ACC112 (cell line): ENCODE data around the gene CARS1.

Experiments
- H2AFZ ChIP-seq: fragments of 200-600 bp; sonication (generic); one replicate; pipeline ENCODE4 v1.6.0; 2017; ENCODE audit warnings: antibody characterized with exemption, low read length; ENCODE audit not compliant: unreplicated experiment
- H3K27ac ChIP-seq: fragments of 200-600 bp; sonication (generic); 2 replicates; pipeline ENCODE4 v1.5.1; 2014; ENCODE audit warnings: low read depth, mild to moderate bottlenecking, antibody characterized with exemption, low read length, moderate library complexity
- H3K27me3 ChIP-seq: fragments of 200-600 bp; sonication (generic); 2 replicates; pipeline ENCODE4 v1.6.1; 2014; ENCODE audit warnings: mild to moderate bottlenecking, antibody characterized with exemption, low read length, moderate library complexity, mixed read lengths; ENCODE audit not compliant: insufficient read depth
- H3K36me3 ChIP-seq: fragments of 200-600 bp; sonication (generic); 2 replicates; pipeline ENCODE4 v1.6.1; 2016; ENCODE audit warnings: mild to moderate bottlenecking, antibody characterized with exemption, low read length, moderate library complexity, mixed read lengths; ENCODE audit not compliant: insufficient read depth
- H3K4me1 ChIP-seq: fragments of 200-600 bp; sonication (generic); one replicate; pipeline ENCODE4 v1.6.1; 2016; ENCODE audit warnings: low read length, mixed read lengths; ENCODE audit not compliant: insufficient read depth, unreplicated experiment, control insufficient read depth
- H3K4me3 ChIP-seq: fragments of 200-600 bp; sonication (generic); 2 replicates; pipeline ENCODE4 v1.5.1; 2014; ENCODE audit warnings: mild to moderate bottlenecking, low read depth, low read length
- H3K79me2 ChIP-seq: fragments of 200-600 bp; sonication (generic); one replicate; pipeline ENCODE4 v1.6.0; 2016; ENCODE audit warnings: low read length; ENCODE audit not compliant: control insufficient read depth, unreplicated experiment, insufficient read depth

The CARS1 gene

DNA sequence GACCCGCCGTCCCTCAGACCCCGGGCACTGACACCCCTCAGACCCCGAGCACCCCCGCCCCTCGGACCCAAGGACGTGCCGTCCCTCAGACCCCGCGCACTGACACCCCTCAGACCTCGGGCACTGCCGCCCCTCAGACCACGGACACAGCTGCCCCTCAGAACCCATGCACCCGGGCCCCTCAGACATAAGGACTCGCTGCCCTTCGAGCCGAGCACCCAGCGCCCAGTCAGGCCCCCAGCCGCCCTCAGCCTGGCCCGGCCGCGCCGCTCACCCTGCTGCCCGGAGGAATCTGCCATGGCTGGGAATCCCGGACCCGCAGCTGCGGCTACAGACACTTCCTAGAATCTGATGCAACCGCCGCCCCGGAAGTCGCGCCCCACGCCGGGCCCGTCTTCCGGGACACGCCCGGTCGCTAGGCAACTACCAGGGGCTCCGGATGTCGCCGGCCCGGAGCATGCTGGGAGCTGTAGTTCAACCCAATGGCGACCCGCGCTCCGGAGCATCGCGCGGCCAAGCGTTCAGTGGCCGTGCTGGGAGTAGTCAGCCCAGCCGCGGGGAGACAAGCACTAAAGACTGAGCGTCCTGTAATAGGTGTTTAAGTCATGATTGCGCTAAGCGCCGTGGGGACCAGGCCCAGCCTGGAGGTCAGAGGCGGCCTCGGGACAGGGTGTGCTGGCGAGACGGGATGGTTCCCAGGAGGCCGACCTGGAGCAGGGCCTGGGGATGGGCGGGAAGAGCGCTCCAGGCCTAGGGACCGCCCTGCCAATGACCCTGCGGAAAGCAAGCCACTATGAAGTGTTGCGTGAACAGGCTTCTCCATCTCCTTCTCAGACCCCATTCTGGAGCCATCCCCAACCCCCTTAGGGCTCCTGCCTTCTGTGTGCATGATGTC lies at the start of gene CARS1:
Gene CARS1, minus strand, starts transcription at position 355 of the 895 bp plus-strand sequence. Its CDS starts 56 bp downstream, at position 299.
- peaks cover 44% of the 10 kb centered on the region for H3K79me2 ChIP-seq
- H3K4me3 ChIP-seq: peak within 1 kb of the TSS; percentile 98
- peak within 1 kb of the TSS; percentile 79 for H2AFZ ChIP-seq
- no peaks in the 10 kb centered on the region for H3K36me3 ChIP-seq
- peaks cover 25% of the 10 kb centered on the region for H3K4me1 ChIP-seq
- H3K27ac ChIP-seq: peak within 1 kb of the TSS; percentile 74
- H3K27me3 ChIP-seq: no peaks in the 10 kb centered on the region

DNA sequence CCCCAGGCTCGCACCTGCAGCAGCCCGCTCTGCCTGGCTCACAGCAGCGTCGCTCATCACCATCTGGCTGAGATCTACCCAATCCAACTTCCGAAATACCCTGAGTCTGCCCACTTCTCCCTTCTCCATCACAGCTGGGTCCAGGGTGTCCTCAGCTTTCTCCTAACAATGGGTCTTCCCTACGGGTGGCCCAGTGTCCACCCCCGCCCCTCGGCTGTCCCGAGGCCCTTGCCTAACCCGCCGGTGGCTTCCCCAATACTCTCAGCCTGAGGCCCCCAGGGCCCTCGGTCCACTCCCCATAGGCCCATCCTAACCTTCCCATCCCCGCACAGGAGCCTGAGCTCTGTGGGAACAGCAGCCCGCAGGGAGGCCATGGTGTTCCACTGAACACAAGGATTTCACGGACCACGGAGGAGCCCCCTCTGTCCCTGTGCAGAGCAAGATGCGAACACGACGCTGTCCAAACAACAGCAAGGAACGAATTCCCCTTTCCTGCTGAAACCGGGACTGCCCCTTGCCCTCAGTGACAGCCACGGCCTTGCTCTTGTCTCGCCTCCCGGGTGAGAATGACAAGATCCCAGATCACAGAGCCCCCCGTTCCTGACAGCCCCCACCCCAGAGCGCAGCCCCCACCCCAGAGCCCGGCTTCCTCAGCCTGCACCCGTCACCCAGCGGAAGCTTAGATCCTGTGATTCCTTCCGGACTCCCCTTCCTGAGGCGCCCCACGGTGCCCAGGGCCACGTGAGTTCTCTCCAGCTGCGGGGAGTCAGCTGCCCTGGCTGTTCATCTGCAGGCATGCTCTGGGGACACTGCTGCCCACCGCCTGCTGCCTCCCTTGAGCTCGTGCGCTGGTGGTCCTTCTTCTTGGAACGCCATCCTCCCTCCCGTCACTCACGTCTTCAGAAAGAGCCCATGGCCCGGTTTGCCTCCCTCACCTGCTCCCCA lies 48.8 kb upstream of the CARS1 start:
- Histone ChIP-seq H3K79me2 (no peaks in the 10 kb centered on the region), H3K4me1 (no peaks in the 10 kb centered on the region), H2AFZ (no peak overlapping the region), H3K4me3 (no peak overlapping the region), H3K36me3 (no peaks in the 10 kb centered on the region), H3K27me3 (no peaks in the 10 kb centered on the region), H3K27ac (no peak overlapping the region)

- no peak overlapping the region for H3K27ac ChIP-seq
These were observed 48.0 kb upstream of the CARS1 start for GRCh38 chr11:3104961-3105790.

GRCh38 chr11:3104051-3104714 lies 47.0 kb upstream of the CARS1 start:
- H3K36me3 ChIP-seq: no peaks in the 10 kb centered on the region
- H2AFZ ChIP-seq: no peak overlapping the region
- H3K4me3 ChIP-seq: no peak overlapping the region
- H3K79me2 ChIP-seq: no peaks in the 10 kb centered on the region
- no peak overlapping the region for H3K27ac ChIP-seq
- H3K4me1 ChIP-seq: peaks cover 5% of the 10 kb centered on the region
- H3K27me3 ChIP-seq: no peaks in the 10 kb centered on the region

More at GRCh38 chr11:3104961-3105790, 48.0 kb upstream of the CARS1 start:
- Histone ChIP-seq H3K36me3 (no peaks in the 10 kb centered on the region), H3K4me1 (peaks cover 4% of the 10 kb centered on the region), H2AFZ (no peak overlapping the region), H3K79me2 (no peaks in the 10 kb centered on the region), H3K4me3 (no peak overlapping the region), H3K27me3 (no peaks in the 10 kb centered on the region)

GRCh38 chr11:3103076-3103475 lies 45.9 kb upstream of the CARS1 start:
- H3K36me3 ChIP-seq: no peaks in the 10 kb centered on the region
- no peak overlapping the region for H3K4me3 ChIP-seq
- no peak overlapping the region for H2AFZ ChIP-seq
- H3K79me2 ChIP-seq: no peaks in the 10 kb centered on the region
- no peak overlapping the region for H3K27ac ChIP-seq
- no peaks in the 10 kb centered on the region for H3K27me3 ChIP-seq
- H3K4me1 ChIP-seq: peaks cover 5% of the 10 kb centered on the region

- Histone ChIP-seq H3K4me1 (peaks cover 5% of the 10 kb centered on the region), H3K27ac (no peak overlapping the region), H2AFZ (no peak overlapping the region), H3K36me3 (no peaks in the 10 kb centered on the region), H3K4me3 (no peak overlapping the region), H3K27me3 (no peaks in the 10 kb centered on the region), H3K79me2 (no peaks in the 10 kb centered on the region)
These were observed 45.4 kb upstream of the CARS1 start for GRCh38 chr11:3102641-3102921.

GRCh38 chr11:3101921-3102640 lies 44.9 kb upstream of the CARS1 start:
- no peaks in the 10 kb centered on the region for H3K36me3 ChIP-seq
- H2AFZ ChIP-seq: no peak overlapping the region
- H3K4me3 ChIP-seq: no peak overlapping the region
- no peaks in the 10 kb centered on the region for H3K27me3 ChIP-seq
- peaks cover 5% of the 10 kb centered on the region for H3K4me1 ChIP-seq
- no peak overlapping the region for H3K27ac ChIP-seq
- H3K79me2 ChIP-seq: no peaks in the 10 kb centered on the region

DNA sequence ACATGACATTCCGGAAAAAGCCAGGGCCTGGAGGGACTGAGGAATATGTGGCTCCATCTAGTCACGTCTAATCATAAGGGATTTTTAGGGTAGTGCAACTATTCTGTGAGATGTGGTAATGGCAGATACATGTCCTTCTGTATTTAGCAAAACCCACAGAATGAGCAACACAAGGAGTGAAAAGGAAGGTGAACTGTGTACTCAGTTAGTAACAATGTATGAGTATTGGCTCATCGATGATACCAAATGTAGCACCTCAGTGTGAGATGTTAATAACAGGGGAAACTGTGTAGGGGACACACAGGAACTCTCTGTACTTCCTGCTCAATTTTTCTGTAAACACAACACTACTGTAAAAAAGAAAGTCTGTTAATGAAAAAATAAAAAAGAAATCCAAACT lies 42.0 kb upstream of the CARS1 start:
- Histone ChIP-seq H3K79me2 (no peaks in the 10 kb centered on the region), H3K4me3 (no peak overlapping the region), H2AFZ (no peak overlapping the region), H3K27me3 (no peaks in the 10 kb centered on the region), H3K36me3 (no peaks in the 10 kb centered on the region), H3K27ac (no peak overlapping the region), H3K4me1 (peaks cover 26% of the 10 kb centered on the region)

DNA sequence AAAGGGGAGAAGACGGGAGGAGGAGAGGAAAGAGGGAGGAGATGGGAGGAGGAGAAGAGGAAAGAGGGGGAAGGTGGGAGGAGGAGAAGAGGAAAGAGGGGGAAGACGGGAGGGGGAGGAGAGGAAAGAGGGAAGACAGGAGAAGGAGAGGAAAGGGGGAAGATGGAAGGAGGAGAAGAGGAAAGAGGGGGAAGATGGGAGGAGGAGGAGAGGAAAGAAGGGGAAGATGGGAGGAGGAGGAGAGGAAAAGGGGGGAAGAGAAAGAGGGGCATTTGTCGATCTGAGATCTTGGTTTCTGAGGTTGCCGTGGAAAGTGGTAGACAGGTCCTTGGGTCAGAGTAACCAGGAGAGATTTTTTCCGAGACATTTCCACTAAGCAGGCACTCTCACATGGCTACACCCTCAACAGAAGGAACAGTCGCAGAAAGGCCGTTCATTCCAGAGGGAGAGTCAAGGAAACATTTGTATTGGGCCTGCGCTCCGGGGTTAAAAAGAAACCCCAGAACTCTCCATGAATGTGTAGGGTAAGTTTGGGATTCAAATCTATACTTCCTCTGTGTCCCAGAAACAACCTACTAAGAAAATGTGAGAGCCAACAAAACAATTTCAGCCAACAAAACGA lies 39.8 kb upstream of the CARS1 start:
- peak overlapping the region; percentile 93 for H3K27ac ChIP-seq
- no peaks in the 10 kb centered on the region for H3K36me3 ChIP-seq
- H3K4me3 ChIP-seq: no peak overlapping the region
- H3K4me1 ChIP-seq: peaks cover 26% of the 10 kb centered on the region
- H2AFZ ChIP-seq: no peak overlapping the region
- H3K27me3 ChIP-seq: no peaks in the 10 kb centered on the region
- no peaks in the 10 kb centered on the region for H3K79me2 ChIP-seq
